Renal pelvis (tissue), 4 donors: ENCODE measurements around the gene TAF12. TPM values are rescaled to one million over a fixed set of nuclear protein-coding genes. Genes with fewer than 3 reads are reported as not detected.
"Not testable (repeated sequence)": the region's sequence is repeated elsewhere in the genome, so short reads cannot be mapped to it uniquely, and the experiment has no call there.

Experiments used
- DNase-seq: peaks from one replicate; pipeline ENCODE4 v3.0.0-alpha.2; 2013
- polyA plus RNA-seq, 3 donors: library from polyadenylated mRNA; unstranded; fragments of 120-200 nt; gene quantifications; one replicate each; pipeline ENCODE4 v1.2.1, GENCODE V29; 2013; ENCODE audit not compliant: insufficient read length in 3 of 3

The TAF12 gene
- polyA plus RNA-seq, 3 donors: 28.3 to 32.9 (median 29.7) TPM

- DNase-seq: no peak
Measured at GRCh38 chr1:28592321-28593071, 50.4 kb downstream of the TAF12 start.

GRCh38 chr1:28591708-28592320 lies 51.1 kb downstream of the TAF12 start, which contains the start of gene RAB42:
TSS of gene RAB42 (plus strand) at chr1:28592265. CDS start at chr1:28592512, 247 bp downstream.
- DNase-seq: no peak

- not testable (repeated sequence) for DNase-seq
Measured at GRCh38 chr1:28586585-28587391, 56.1 kb downstream of the TAF12 start.

- peak; percentile 27 for DNase-seq
Measured at GRCh38 chr1:28582248-28582615, 60.6 kb downstream of the TAF12 start.

- DNase-seq: peak; percentile 95
Measured at GRCh38 chr1:28581531-28582247, 61.2 kb downstream of the TAF12 start.

GRCh38 chr1:28580722-28581530 lies 61.9 kb downstream of the TAF12 start:
- DNase-seq: peak; percentile 40

GRCh38 chr1:28579401-28579800 lies 63.5 kb downstream of the TAF12 start:
- no peak for DNase-seq

- no peak for DNase-seq
Measured at GRCh38 chr1:28578696-28579218, 64.1 kb downstream of the TAF12 start.

- DNase-seq: no peak
Measured at GRCh38 chr1:28577738-28578536, 64.9 kb downstream of the TAF12 start.

- no peak for DNase-seq
Measured at GRCh38 chr1:28577052-28577678, 65.7 kb downstream of the TAF12 start.

- no peak for DNase-seq
Measured at GRCh38 chr1:28573564-28573963, 69.3 kb downstream of the TAF12 start.

- DNase-seq: not testable (repeated sequence)
Measured at GRCh38 chr1:28572891-28573290, 70.0 kb downstream of the TAF12 start.

GRCh38 chr1:28571911-28572310 lies 71.0 kb downstream of the TAF12 start:
- no peak for DNase-seq

- DNase-seq: no peak
Measured at GRCh38 chr1:28566931-28567330, 75.9 kb downstream of the TAF12 start.

GRCh38 chr1:28565726-28566125 lies 77.1 kb downstream of the TAF12 start:
- no peak for DNase-seq

- DNase-seq: no peak
Measured at GRCh38 chr1:28565040-28565439, 77.8 kb downstream of the TAF12 start.

GRCh38 chr1:28564310-28564709 lies 78.6 kb downstream of the TAF12 start:
- DNase-seq: no peak

- no peak for DNase-seq
Measured at GRCh38 chr1:28560886-28561285, 82.0 kb downstream of the TAF12 start.
